GM12878 (cell line): Measurements from ENCODE around the gene AP3B1. TPM values are rescaled to one million over a fixed set of nuclear protein-coding genes. Genes with fewer than 3 reads are reported as not detected.

Experiments
- ATAC-seq: fragments of 200-7000 bp; cut with Tn5 transposase; 3 replicates; pipeline ENCODE4 v1.9.1; 2020; ENCODE audit warnings: mild to moderate bottlenecking, moderate library complexity
- BruUV-seq: library from RNA; stranded (reverse); fragments of 400-500 nt; replicated peaks from 2 replicates; lab custom pipeline; 2021; lab: Mats Ljungman, UMichigan
- CTCF ChIA-PET: fragments of 300-600 bp; sonication (Branson Sonifier 250); formaldehyde crosslinking; extraction: SDS; loops from one replicate; lab custom pipeline; 2021; ENCODE audit warnings: inconsistent platforms; lab: Yijun Ruan, JAX
- POLR2A ChIA-PET: fragments of 350-600 bp; formaldehyde crosslinking; extraction: SDS; loops from one replicate; lab custom pipeline; 2021; ENCODE audit warnings: inconsistent platforms; lab: Charles Lee
- RAD21 ChIA-PET: fragments of 300-600 bp; sonication (Branson Sonifier 250); formaldehyde crosslinking; loops from one replicate; lab custom pipeline; 2023; ENCODE audit warnings: antibody characterized with exemption; ENCODE audit not compliant: unreplicated experiment; lab: Charles Lee
- SMC1A ChIA-PET: fragments of 300-600 bp; sonication (Branson Sonifier 250); formaldehyde crosslinking; loops from one replicate; lab custom pipeline; 2023; ENCODE audit not compliant: unreplicated experiment, uncharacterized antibody; lab: Charles Lee
- DNase-seq: peaks from one replicate; pipeline ENCODE4 v3.0.0-alpha.2; 2011; ENCODE audit warnings: low read depth, low spot score
- FAIRE-seq: peaks from 3 replicates; lab custom pipeline; 2011; peaks lifted over from hg19 to GRCh38; lab: Jason Lieb, UNC
- H2AFZ ChIP-seq: 2 replicates; pipeline ENCODE4 v1.6.0; 2011; ENCODE audit warnings: low read depth, low read length, control low read depth; ENCODE audit not compliant: control insufficient read depth
- H3K27ac ChIP-seq: 2 replicates; pipeline ENCODE4 v1.5.1; 2011; ENCODE audit warnings: control low read depth; ENCODE audit not compliant: control insufficient read depth, insufficient read depth
- H3K27me3 ChIP-seq, 2 experiments: replicated peaks in 1 of 2; 2 replicates each; pipeline versions ENCODE4 v1.6.0 to v1.6.1; 2011; ENCODE audit warnings: low read length in 1 of 2; ENCODE audit not compliant: control insufficient read depth in 2 of 2, insufficient read depth in 2 of 2
- H3K36me3 ChIP-seq, 2 experiments: 2 replicates each; pipeline ENCODE4 v1.5.1; 2011; ENCODE audit warnings: low read length in 1 of 2; ENCODE audit not compliant: control insufficient read depth in 2 of 2, insufficient read depth in 2 of 2
- H3K4me1 ChIP-seq: 2 replicates; pipeline ENCODE4 v1.6.1; 2011; ENCODE audit warnings: mild to moderate bottlenecking, low read length, moderate library complexity, mixed read lengths; ENCODE audit not compliant: control insufficient read depth, insufficient read depth
- H3K4me2 ChIP-seq: 2 replicates; pipeline ENCODE4 v1.6.0; 2011; ENCODE audit warnings: control low read depth; ENCODE audit not compliant: control insufficient read depth, insufficient read depth
- H3K4me3 ChIP-seq: fragments of 200-600 bp; sonication (generic); 2 replicates; pipeline ENCODE4 v1.5.1; 2016
- H3K79me2 ChIP-seq: 2 replicates; pipeline ENCODE4 v1.6.0; 2011; ENCODE audit warnings: low read length; ENCODE audit not compliant: control insufficient read depth, insufficient read depth
- H3K9ac ChIP-seq: 2 replicates; pipeline ENCODE4 v1.8.0; 2011; ENCODE audit warnings: low read length, control low read depth, mixed read lengths; ENCODE audit not compliant: control insufficient read depth, insufficient read depth
- H3K9me3 ChIP-seq: replicated peaks from 3 replicates; pipeline ENCODE4 v1.5.1; 2011; ENCODE audit warnings: mild to moderate bottlenecking, low read length; ENCODE audit not compliant: control insufficient read depth, insufficient read depth
- H4K20me1 ChIP-seq: 2 replicates; pipeline ENCODE4 v1.6.0; 2011; ENCODE audit not compliant: control insufficient read depth, insufficient read depth
- HDAC6 ChIP-seq: fragments of 200-600 bp; sonication (generic); IDR thresholded peaks from one replicate; pipeline ENCODE4 v1.8.0; 2017; ENCODE audit warnings: antibody characterized with exemption; ENCODE audit not compliant: unreplicated experiment
- NFXL1 ChIP-seq: fragments of 450-650 bp; IDR thresholded peaks from 2 replicates; pipeline ENCODE4 v1.6.1; 2017; ENCODE audit warnings: antibody characterized with exemption, mild to moderate bottlenecking, borderline replicate concordance
- RELA ChIP-seq: fragments of 450-650 bp; IDR thresholded peaks from 2 replicates; pipeline ENCODE4 v1.8.0; 2014; ENCODE audit warnings: borderline replicate concordance; ENCODE audit not compliant: partially characterized antibody
- TARDBP ChIP-seq: IDR thresholded peaks from 2 replicates; pipeline ENCODE4 v1.6.1; 2016; ENCODE audit warnings: borderline replicate concordance
- ZNF384 ChIP-seq: IDR thresholded peaks from 2 replicates; pipeline ENCODE4 v1.6.1; 2012; ENCODE audit warnings: low read depth, mild to moderate bottlenecking, low read length, improper control_type of control experiment, borderline replicate concordance
- WGBS: methylation state at CpG from one replicate; pipeline ENCODE4 v1.1.6; 2016; ENCODE audit warnings: low lambda C conversion rate; ENCODE audit not compliant: insufficient replicate concordance, insufficient coverage; ENCODE audit errors: missing lambda C conversion rate; 5-methylcytosine and 5-hydroxymethylcytosine counted together
- in situ Hi-C: fragments of 300-500 bp; cut with MboI; formaldehyde crosslinking; loops from 9 replicates; pipeline ENCODE4 v1.14.3; 2018; ENCODE audit warnings: mixed read lengths
- intact Hi-C: fragments of 100-400 bp; cut with micrococcal nuclease; formaldehyde crosslinking; loops from one replicate; pipeline ENCODE4 v1.14.2; 2022; ENCODE audit not compliant: unreplicated experiment
- polyA plus RNA-seq, 11 experiments: library from polyadenylated mRNA; depleted of rRNA in 4 of 11; unstranded in 6 of 11; stranded (reverse) in 5 of 11; fragments of >200 nt; fragmentation: Nextera tagmentation in 4 of 11; fragmentation: Illumina TruSeq in 1 of 11; extraction: Ambion mirVana in 4 of 11; extraction: Trizol in 1 of 11; gene quantifications; 1 replicate in 1 of 11; 2 replicates in 10 of 11; pipeline versions ENCODE4 v1.2.1 to v1.2.3, GENCODE V29; 2011 to 2016; ENCODE audit warnings: inconsistent platforms in 2 of 11, missing spikeins in 2 of 11, low read depth in 1 of 11
- total RNA-seq, 4 experiments: library from RNA; depleted of rRNA in 3 of 4; stranded (reverse); fragments of >200 nt in 3 of 4; fragmentation: Illumina TruSeq in 1 of 4; extraction: Trizol in 1 of 4; gene quantifications; 2 replicates each; pipeline versions ENCODE4 v1.2.1 to v1.2.3, GENCODE V29; 2013 to 2021
- TF ChIP-seq, protein P1 (sequence below): fragments of 450-650 bp; IDR thresholded peaks from 2 replicates; pipeline ENCODE4 v1.6.1; 2017; ENCODE audit warnings: mild to moderate bottlenecking, low read depth, inconsistent platforms; ENCODE audit not compliant: poor library complexity, severe bottlenecking
- TF ChIP-seq, protein P2 (sequence below): fragments of 450-650 bp; IDR thresholded peaks from 2 replicates; pipeline ENCODE4 v1.6.1; 2017; ENCODE audit warnings: mild to moderate bottlenecking, moderate library complexity
- TF ChIP-seq, protein P3 (sequence below): IDR thresholded peaks from 2 replicates; pipeline ENCODE4 v1.6.1; 2011; ENCODE audit warnings: mild to moderate bottlenecking, low read depth, low read length, moderate library complexity; ENCODE audit not compliant: insufficient replicate concordance
- TF ChIP-seq, protein P4 (sequence below): fragments of 450-650 bp; IDR thresholded peaks from 2 replicates; pipeline ENCODE4 v1.6.1; 2016; ENCODE audit warnings: mild to moderate bottlenecking

AP3B1 gene
- total and polyA plus RNA-seq, 10 of the 15 experiments (the other 5 are each of a cell fraction or from before 2014, with no cell fraction given): 30.9 to 70.8 (median 46.0) TPM

DNA sequence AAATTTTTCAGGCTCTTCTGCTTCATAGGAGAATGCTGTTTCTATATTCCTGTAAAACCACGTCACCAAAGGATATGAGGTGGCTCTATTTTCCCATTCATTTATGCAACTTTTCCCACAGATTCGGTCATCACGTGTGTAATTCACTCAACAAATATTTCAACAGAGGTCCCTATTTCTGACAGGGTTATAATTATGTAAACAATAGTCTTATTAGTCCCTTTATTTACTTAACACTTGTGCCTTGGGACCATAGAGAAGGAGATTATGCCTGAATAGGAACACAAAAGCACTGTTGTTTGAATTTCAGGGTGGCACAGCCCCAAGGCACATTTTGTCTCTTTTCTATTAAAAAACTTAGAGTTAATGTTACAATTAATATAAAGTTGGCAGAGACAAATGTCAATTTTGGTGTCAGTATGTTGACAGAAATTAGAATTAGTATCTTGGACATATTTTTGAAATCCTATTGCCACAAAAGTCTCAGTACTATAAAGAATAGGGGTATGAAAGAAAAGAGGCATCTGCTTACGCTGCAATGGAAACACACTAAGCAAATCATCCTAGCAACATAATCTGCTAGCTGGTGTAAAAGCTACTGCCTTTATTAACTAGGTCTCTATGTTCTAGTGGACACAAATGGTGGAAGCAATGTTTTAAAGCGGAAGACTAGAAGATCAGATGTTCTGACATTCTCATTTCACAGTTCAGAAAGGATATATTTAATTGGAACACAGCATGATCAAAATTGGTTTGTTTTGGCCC, 289.3 kb downstream of the AP3B1 start (continued):
- TF ChIP-seq, protein P1, sequence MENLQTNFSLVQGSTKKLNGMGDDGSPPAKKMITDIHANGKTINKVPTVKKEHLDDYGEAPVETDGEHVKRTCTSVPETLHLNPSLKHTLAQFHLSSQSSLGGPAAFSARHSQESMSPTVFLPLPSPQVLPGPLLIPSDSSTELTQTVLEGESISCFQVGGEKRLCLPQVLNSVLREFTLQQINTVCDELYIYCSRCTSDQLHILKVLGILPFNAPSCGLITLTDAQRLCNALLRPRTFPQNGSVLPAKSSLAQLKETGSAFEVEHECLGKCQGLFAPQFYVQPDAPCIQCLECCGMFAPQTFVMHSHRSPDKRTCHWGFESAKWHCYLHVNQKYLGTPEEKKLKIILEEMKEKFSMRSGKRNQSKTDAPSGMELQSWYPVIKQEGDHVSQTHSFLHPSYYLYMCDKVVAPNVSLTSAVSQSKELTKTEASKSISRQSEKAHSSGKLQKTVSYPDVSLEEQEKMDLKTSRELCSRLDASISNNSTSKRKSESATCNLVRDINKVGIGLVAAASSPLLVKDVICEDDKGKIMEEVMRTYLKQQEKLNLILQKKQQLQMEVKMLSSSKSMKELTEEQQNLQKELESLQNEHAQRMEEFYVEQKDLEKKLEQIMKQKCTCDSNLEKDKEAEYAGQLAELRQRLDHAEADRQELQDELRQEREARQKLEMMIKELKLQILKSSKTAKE: no peak

DNA sequence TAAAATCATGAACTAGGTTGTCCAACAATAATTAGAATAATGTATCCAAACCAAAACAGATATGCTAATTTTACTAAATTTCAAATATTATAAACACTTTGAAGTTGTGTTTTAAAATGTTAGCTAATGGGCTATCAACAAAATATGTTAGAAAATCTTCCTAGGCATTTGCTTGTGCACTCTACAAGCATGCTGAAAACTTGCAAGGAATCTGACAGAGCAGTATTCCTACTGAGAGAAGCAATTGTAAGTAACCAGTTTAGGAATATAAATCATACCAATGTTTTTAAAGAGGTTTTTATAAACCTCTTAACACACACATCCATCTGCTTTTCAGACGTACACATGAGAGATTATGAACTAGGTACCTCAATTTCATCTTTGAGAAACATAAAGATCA, 289.9 kb downstream of the AP3B1 start:
- no peak overlapping the region for H3K9ac ChIP-seq
- ChIA-PET CTCF (interaction anchor here (0.6 to 1.5 kb wide), 2 partner anchors 11 to 121 kb away, joined by 4 read pairs; no protein-coding TSS in a partner anchor), POLR2A (no interaction called here), SMC1A (interaction anchor here (3.3 kb wide), 1 partner anchor 125 kb away, joined by 11 read pairs; no protein-coding TSS in a partner anchor), RAD21 (interaction anchor here (1.1 to 1.8 kb wide), 2 partner anchors 66 to 103 kb away, joined by 3 to 7 read pairs; no protein-coding TSS in a partner anchor)
- H3K79me2 ChIP-seq: no peaks in the 10 kb centered on the region
- peaks cover 3% of the 10 kb centered on the region; the same call in 1 of the 2 replicates for H3K4me1 ChIP-seq
- no peaks in the 10 kb centered on the region; a peak in 1 of 4 replicates for H3K36me3 ChIP-seq
- no peak overlapping the region for H3K27ac ChIP-seq
- H2AFZ ChIP-seq: no peak overlapping the region
- DNase-seq: no peak
- BruUV-seq: no TSS peak
- no peaks in the 10 kb centered on the region for H4K20me1 ChIP-seq
- no peak overlapping the region for H3K4me3 ChIP-seq
- in situ Hi-C loops: no loop called here
- H3K27me3 ChIP-seq: no peaks in the 10 kb centered on the region
- no peak for ATAC-seq
- intact Hi-C loops: no loop called here
- FAIRE-seq: no peak
- no peak overlapping the region for H3K4me2 ChIP-seq
- 100% methylated on average over 1 of the region's 1 CpG for WGBS
- no peaks in the 10 kb centered on the region for H3K9me3 ChIP-seq
- TF ChIP-seq, protein P2, sequence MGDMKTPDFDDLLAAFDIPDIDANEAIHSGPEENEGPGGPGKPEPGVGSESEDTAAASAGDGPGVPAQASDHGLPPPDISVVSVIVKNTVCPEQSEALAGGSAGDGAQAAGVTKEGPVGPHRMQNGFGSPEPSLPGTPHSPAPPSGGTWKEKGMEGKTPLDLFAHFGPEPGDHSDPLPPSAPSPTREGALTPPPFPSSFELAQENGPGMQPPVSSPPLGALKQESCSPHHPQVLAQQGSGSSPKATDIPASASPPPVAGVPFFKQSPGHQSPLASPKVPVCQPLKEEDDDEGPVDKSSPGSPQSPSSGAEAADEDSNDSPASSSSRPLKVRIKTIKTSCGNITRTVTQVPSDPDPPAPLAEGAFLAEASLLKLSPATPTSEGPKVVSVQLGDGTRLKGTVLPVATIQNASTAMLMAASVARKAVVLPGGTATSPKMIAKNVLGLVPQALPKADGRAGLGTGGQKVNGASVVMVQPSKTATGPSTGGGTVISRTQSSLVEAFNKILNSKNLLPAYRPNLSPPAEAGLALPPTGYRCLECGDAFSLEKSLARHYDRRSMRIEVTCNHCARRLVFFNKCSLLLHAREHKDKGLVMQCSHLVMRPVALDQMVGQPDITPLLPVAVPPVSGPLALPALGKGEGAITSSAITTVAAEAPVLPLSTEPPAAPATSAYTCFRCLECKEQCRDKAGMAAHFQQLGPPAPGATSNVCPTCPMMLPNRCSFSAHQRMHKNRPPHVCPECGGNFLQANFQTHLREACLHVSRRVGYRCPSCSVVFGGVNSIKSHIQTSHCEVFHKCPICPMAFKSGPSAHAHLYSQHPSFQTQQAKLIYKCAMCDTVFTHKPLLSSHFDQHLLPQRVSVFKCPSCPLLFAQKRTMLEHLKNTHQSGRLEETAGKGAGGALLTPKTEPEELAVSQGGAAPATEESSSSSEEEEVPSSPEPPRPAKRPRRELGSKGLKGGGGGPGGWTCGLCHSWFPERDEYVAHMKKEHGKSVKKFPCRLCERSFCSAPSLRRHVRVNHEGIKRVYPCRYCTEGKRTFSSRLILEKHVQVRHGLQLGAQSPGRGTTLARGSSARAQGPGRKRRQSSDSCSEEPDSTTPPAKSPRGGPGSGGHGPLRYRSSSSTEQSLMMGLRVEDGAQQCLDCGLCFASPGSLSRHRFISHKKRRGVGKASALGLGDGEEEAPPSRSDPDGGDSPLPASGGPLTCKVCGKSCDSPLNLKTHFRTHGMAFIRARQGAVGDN: no peak
- TF ChIP-seq, protein P3, sequence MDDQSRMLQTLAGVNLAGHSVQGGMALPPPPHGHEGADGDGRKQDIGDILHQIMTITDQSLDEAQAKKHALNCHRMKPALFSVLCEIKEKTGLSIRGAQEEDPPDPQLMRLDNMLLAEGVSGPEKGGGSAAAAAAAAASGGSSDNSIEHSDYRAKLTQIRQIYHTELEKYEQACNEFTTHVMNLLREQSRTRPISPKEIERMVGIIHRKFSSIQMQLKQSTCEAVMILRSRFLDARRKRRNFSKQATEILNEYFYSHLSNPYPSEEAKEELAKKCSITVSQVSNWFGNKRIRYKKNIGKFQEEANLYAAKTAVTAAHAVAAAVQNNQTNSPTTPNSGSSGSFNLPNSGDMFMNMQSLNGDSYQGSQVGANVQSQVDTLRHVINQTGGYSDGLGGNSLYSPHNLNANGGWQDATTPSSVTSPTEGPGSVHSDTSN: no peak
- TF ChIP-seq TARDBP: no peak
- TF ChIP-seq NFXL1: no peak
- no peak for TF ChIP-seq ZNF384
- no peak for TF ChIP-seq HDAC6
- TF ChIP-seq, protein P4, sequence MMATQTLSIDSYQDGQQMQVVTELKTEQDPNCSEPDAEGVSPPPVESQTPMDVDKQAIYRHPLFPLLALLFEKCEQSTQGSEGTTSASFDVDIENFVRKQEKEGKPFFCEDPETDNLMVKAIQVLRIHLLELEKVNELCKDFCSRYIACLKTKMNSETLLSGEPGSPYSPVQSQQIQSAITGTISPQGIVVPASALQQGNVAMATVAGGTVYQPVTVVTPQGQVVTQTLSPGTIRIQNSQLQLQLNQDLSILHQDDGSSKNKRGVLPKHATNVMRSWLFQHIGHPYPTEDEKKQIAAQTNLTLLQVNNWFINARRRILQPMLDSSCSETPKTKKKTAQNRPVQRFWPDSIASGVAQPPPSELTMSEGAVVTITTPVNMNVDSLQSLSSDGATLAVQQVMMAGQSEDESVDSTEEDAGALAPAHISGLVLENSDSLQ: no peak
- no peak for TF ChIP-seq RELA
